Stimulated activated CD4-positive, alpha-beta T cell treated with anti-CD3 and anti-CD28 coated beads, Interleukin-1b, Interleukin-23, amount 100 ng/mL, for 48 hours (primary cell): ENCODE results near the gene COX7B.
"Not testable (repeated sequence)": the region's sequence is repeated elsewhere in the genome, so short reads cannot be mapped to it uniquely, and the experiment has no call there.

Source experiments
- DNase-seq: peaks from one replicate; pipeline ENCODE4 v3.0.0-alpha.2; 2020

COX7B gene, protein sequence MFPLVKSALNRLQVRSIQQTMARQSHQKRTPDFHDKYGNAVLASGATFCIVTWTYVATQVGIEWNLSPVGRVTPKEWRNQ

DNA sequence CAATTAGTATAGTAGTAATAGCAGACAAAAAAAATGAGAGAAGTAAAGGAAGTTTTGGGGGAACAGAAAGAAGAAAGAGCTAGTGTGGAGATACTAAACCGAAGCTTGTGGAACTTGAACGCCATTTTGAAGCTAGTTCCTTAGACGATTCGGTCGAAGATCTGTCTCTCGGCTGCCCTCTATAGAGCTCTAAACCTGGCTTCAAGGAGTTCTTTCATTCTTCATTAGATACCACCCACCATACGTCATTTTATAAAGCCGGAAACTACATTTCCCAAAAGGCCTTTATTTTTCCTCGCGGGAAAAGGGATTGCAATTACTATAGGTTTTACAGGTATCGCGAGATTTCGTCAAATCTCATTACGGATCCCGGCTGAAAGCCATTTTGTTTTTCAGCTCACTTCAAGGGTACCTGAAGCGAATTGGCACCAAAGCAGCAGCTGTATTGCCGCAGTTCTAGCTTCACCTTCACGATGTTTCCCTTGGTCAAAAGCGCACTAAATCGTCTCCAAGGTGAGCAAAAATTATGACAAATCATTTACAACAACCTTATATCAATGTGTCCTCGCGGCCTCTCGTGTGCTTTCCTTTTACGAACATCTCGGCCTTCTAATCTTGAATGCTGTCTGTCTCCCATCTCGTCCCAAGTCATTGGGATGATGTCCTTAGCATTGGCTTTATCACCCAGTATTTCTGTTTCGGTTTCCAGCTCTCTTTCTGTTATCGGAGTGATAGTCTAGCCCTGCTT is at the start of gene COX7B:
TSS of gene COX7B (plus strand) at position 388 of the 748 bp plus-strand sequence. CDS start at position 474, 86 bp downstream.
- DNase-seq: peak; percentile 67

DNA sequence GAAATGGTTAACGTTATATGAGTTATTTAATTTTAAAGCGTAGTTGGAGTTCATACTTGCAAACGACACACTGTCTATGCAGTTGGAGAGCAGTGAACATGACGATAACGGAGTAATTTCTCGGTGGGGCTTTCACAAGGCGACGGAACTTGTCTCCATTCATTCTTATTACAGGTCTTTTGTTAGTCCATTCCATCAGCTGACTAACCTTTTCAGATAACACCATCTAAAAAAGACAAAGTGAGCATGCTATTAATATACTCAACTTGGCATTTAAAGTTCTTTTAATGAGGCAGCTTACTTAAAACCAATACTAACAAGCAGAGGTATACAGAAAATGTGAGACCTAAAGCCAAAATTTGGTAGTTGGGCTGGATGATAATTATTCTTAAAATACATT is 23.9 kb upstream of the COX7B start:
- no peak for DNase-seq

DNA sequence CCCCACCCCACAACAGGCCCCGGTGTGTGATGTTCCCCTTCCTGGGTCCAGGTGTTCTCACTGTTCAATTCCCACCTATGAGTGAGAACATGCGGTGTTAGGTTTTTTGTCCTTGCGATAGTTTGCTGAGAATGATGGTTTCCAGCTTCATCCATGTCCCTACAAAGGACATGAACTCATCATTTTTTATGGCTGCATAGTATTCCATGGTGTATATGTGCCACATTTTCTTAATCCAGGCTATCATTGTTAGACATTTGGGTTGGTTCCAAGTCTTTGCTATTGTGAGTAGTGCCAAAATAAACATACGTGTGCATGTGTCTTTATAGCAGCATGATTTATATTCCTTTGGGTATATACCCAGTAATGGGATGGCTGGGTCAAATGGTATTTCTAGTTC is 17.9 kb upstream of the COX7B start:
- DNase-seq: not testable (repeated sequence)

DNA sequence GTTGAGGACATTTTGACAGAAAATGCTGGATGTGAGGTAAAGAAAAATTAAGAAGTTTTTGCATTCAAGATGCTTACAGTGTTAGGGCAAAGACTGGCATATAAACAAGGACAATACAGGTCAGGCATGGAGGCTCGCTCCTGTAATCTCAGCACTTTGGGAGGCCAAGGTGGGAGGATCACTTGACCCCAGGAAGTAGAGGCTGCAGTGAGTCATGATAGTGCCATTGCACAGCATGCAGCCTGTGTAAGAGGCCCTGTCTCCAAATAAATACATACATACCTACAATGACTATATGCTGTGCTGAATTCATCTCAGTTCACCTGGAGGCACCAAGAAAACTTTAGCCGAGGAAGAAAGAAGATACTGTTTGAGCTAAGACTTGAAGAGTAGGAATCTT is 6.4 kb upstream of the COX7B start:
- DNase-seq: no peak

DNA sequence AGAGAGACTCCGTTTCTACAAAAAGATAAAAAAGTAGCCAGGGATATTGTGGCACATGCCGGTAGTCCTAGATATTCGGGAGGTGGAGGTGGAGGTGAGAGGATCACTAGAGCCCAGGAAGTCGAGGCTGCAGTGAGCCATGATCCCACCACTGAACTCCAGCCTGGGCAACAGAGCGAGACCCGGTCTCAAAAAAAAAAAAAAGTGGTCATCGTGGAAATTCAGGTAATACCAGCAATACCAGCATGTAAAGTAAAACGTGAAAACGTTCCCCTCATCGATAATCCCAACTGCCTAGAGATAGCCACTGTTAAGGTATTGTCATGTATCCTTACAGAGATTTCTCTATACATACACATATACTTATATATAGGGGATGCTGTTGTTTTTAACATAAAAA is 5.6 kb upstream of the COX7B start:
- DNase-seq: no peak

DNA sequence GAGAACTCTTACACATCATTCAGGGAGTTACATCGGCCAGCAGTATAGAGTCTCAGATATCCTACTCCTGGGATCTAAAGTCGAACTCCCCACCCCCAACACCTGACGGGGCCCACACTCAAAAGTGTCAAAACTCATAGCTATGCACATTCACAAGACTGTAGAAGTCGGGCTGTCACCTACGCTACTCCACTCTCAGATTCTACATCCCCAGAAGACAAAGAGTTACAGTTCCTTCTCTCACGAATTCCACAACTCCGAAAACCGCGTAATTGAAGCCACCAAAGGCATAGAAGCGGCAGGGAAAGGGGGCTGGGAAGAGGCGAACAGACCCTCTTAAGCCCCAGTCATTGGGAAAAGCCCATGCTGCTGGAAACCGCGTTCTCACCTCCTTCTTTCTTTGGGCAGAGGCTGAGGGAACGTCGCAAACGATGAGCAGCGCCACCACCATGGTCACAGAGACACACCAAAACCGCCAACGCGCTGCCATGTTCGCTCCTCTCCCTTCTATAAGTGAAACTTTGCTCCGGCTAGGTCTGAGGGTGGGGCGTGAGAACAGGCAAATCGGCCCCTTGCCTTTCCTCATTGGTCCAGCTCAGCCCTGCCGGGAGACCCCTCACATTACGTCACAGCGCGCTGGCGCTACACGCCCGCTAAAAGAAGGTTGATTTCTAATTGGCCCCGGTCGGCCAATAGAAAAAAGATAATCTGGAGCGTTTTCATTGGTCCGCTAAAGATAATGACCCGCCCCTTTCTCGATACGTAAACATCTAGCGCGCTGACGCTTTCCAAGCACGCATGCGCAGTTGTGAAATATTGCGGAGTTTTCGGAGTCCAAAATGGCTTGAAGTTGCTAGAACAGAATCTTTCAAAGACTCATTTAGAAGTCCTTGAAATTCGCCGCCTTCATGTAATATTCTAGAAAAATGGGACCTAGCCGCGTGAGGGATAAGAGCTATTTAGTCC is 4.1 kb upstream of the COX7B start, which contains the start of gene MAGT1:
TSS of gene MAGT1 (minus strand) at position 515 of the 966 bp plus-strand sequence. CDS start at position 490, 25 bp downstream.
- peak; percentile 93 for DNase-seq

DNA sequence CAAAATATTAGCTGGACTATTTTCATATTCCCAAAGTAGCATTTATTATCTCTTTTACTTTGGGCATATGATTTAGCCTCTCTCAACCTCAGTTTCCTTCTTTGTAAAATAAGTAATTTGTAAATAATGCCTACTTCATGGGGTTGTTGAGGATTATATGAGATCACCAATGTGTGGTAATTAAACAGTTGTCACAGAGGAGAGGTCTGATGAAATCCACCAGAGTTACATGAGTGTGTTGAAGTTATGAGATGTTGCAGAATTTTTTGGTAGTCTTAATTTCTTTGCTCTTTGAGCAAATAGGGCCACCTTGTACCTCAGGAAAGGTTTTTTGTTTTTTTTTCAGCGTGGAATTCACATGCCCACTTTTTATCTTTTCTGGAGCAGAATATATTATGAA is 1.4 kb downstream of the COX7B start:
- DNase-seq: no peak

DNA sequence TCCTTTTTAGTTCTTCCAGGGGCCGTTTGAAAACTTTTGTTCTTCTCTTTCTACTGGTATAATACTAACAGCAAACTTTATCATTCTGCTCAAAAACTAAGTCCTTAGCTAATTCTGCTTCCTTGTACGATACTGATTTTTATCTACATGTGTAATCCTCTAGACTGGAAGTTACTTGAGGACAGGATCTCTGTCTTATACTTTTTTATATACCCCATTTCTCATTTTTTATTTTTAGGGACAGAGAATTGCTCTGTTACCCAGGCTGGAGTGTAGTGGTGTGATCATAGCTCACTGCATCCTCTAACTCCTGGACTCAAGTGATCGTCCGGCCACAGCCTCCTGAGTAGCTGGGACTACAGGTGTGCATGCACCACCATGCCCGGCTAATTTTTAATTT is 2.2 kb downstream of the COX7B start:
- no peak for DNase-seq

DNA sequence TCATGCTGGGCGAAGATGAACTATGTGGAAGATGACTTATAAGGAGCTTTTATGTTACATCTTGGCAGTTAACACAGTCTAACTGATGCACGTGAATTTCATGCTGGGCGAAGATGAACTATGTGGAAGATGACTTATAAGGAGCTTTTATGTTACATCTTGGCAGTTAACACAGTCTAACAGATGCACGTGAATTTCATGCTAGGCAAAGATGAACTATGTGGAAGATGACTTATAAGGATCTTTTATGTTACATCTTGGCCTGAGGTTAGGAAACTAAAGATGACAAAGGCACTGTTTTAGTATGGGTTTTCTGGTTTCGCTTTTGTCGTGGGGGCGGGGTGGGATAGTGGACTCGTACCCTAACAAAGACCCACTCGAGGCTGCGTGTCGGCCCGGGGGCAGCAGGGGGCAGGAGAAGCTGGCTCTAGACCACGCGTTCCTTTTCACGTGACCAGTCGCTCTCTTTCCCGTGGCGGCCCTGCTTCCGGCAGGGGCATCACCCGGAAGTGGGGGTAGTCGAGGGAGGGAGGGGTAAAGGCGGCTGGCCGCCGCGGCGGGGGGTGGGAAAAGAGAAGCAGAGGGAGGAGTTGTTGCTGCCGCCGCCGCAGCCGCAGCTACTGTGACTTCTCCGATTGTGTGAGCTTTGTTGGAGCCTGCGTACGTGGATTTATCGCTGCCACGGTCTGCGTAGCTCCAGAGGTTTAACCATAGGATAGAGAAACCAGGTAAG is 11.0 kb downstream of the COX7B start, which contains the start of gene ATP7A:
TSS of gene ATP7A (plus strand) at position 586 of the 733 bp plus-strand sequence. CDS start 60,949 bp downstream, outside the sequence.
- peak; percentile 94 for DNase-seq

DNA sequence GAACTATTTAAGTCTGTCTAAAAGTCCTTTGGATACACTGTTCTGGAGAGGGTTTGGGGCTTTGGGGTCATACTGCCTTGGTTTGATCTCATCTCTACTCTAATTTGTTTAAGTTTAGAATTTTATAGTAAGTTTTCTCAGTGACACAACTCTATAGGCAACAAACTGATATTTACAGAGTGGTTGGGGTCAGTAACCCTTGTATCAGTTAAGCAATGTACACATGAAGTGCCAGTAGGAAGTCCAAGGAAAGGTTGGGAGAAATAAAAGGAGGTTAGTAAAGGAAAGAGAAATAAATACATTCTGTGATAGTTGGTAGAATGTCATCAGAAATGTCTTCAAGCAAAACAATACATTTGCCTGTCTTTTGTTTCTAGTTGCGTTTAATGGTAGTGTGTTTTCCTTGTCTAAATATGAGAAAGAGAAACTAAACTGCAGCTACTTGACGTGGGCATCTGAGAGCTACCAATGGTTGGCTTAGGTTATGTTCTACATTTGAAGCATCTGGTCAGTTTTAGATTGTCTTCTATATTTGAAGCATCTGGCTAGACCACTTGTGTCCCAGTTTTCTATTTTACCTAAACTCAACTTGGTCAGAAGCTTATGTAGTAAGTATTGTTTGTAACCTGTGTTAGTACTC is 18.1 kb downstream of the COX7B start:
- no peak for DNase-seq

DNA sequence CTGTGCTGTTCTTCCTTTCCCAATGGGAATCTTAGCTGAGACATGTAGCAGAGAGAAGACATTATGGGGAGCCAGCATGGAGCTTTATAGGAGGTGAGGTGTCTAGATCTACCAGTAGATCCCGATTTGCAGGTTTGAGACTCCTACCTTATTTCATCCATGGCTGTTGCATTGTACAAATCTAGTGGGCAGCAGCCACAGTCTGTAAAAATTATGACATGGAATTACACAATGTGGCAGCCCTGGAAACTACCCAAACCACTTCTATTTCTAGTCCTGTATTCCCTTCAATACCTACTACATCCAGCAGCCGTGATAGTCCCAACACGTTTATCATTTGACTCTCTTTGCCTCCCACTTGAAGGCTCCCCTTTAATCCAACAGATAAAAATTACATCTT is 19.3 kb downstream of the COX7B start:
- no peak for DNase-seq

DNA sequence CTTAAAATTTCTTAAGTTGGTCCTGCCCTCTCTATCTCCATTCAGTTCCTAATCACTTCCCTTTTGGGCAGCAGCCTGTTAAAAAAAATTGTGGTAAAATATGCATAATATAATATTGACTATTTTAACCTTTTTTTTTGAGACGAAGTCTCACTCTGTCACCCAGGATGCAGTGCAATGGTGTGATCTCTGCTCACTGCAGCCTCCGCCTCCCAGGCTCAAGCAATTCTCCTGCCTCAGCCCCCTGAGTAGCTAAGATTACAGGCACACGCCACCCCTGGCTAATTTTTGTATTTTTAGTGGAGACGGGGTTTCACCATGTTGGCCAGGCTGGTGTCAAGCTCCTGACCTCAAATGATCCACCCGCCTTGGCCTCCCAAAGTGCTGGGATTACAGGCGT is 20.1 kb downstream of the COX7B start:
- DNase-seq: not testable (repeated sequence)

DNA sequence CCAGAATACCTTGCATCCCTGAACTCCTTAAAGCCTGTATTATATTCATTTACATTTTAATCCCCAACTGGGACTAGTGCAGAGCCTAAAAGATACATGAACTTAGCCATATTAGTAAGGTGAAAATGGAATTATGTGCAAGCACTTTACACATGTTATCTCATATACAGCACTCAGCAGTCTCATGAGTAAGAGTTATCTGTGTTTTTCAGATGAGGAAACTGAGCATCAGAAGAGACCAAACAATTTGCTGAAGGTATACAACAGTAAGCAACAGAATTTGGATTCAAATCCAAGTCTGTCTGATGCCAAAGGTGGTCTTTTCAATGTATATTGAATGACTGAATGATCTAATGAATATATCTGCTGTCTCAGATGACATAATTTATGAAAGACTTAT is 23.5 kb downstream of the COX7B start:
- DNase-seq: no peak

DNA sequence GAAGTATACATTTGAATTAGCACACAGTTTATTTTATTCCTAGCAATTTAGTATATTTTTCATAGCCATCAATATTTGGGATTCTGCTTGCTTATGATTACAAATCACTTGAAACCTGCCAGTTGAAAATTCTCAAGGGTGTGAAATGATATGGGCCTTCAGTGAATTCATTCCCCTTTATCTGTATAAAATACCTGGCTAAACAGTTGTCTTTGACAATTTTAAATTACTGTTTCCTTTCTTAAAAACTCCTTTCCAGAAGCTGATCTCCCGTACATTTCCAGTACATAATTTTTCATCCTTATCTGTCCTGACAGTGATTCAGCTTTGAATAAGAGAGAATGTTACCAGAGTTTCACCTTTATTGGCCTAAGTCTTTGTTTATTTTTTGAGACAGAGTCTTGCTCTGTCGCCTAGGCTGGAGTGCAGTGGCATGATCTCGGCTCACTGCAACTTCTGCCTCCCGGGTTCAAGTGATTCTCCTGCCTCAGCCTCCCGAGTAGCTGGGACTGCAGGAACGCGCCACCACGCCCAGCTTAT is 25.1 kb downstream of the COX7B start:
- DNase-seq: no peak

DNA sequence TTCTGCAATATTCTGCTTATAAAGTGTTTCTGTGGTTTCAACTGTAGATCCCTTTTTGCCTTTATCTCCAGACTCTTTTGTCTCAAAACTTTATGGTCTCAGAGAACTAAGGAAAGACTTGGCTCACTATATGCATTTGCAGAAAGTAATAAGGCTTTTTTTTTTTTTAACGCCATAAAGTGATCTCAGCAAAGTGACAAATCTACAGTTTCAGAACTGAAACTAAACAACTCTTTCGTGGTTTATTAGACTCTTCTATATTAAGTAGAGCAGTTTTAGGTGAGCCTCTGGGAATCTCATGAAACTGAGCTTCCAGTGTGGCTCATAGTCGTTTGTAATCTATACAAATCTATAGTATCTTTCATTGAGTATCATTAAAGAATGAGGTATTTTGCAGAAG is 26.5 kb downstream of the COX7B start:
- DNase-seq: no peak

DNA sequence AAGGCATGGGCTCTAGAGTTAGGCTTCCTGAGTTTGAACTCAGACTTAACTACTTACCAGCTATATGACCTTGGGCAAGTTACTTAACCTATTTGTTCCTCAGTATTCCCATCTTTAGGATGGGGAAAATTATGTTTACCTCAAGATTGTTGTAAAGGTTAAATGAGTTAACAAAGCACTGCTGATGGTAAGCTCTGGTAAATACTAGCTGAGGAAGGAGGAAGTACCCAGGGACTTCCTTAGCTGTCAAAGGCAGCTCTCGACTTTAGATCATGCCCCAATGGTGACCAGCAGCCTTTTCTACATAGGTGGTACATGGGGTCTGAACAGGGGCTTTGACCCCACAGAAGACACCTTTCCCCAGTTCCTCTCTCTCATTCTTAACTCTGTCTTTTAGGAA is 31.3 kb downstream of the COX7B start:
- no peak for DNase-seq

DNA sequence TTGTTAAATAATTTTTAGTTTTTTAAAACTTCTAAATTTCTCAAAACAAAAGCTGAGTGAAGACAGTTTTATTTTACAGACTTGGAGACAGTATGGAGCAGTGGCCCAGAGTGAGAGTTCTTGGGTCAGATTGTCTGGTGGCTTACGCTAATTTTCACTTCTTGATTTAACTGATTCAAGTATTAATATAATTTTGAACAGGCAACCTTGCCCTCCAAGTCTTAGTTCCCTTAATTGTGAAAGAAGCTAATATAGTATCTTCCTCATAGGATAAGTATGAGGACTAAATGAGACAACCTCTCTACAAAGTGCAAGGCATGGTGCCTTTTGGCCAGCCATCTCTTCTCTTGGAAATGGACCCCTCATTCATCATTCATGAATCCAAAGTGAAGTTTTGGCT is 36.6 kb downstream of the COX7B start:
- no peak for DNase-seq

DNA sequence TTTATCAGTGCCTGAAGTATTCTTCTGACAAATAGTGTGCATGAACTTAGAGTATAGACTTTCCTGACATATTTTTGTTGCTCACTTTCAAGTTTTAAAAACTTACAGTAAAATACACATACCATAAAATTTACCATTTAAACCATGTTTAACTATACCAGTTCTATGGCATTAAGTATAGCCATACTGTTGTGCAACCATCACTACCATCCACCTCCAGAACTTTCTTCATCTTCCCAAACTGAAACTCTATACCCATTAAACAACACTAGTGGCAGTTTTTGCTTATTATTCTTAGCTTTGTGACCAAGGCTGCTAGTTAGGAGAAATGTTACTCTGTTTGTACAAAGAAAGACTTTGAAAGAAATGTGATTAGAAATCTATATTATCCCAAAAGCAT is 37.0 kb downstream of the COX7B start:
- no peak for DNase-seq

DNA sequence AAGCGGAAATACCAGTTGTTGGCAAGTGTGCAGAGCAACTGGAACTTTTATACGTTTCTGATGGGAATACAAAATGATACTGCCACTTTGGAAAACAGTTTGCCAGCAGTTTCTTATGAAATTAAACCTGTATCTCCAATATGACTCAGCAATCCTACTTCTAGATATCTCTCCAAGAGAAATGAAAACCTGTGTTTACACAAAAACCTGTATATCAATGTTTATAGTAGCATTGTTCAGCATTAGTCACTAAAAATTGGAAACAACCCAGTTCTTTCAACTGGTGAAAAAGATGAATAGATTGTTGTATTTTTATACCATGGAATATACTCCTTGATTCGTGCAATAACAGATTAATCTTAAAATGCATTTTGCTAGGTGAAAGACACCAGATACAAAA is 38.0 kb downstream of the COX7B start:
- DNase-seq: no peak

DNA sequence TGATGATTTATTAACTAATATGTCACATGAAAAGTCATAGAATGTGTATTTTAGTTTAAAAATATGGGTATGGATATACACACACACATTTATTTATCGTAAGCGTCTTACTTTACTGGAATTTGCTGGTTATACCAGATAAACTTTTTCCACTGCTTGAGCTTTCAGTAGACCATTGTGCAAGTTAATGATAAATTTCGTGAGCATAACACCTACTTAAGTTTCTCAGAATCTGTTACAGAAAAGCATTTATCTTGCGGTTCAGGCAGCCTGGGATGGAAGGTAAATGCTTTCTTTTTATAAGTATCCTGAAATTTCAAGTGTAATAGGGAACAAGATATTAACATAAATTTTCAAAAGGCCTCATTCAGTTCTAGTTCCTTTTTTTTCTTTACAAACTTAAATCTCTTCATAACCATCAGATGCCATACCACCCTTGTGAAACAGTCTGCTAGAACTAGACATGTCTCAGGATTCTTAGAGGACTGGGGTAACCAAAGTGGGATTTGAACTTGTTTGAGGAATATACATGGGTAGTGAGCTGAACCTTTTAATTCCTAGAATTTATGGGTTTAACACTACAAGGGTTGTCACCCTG is 38.9 kb downstream of the COX7B start:
- no peak for DNase-seq

DNA sequence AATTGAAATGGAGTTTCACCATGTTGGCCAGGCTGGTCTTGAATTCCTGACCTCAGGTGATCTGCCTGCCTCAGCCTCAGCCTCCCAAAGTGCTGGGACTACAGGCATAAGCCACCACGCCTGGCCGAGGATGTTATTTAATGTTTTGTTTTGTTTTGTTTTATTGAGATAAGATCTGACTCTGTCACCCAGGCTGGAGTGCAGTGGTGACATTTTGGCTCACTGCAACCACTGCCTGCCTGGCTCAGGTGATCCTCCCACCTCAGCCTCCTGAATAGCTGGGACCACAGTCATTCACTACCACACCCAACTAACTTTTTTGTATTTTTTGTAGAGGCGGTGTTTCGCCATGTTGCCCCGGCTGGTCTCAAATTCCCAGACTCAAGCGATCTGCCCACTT is 45.8 kb downstream of the COX7B start:
- DNase-seq: not testable (repeated sequence)
